T-helper 17 cell (primary cell): ENCODE data around the gene MTX3. TPM values are rescaled to one million over a fixed set of nuclear protein-coding genes. Genes with fewer than 3 reads are reported as not detected.

ENCODE experiments used
- ATAC-seq: fragments of 150-1000 bp; cut with Tn5 transposase; 2 replicates; pipeline ENCODE4 v1.10.0; 2021; ENCODE audit warnings: mild to moderate bottlenecking, moderate library complexity
- DNase-seq, 3 donors: peaks; one replicate each; pipeline versions ENCODE4 v3.0.0 to v3.0.0-alpha.2; 2020 to 2021
- H3K9me3 ChIP-seq: one replicate; pipeline ENCODE4 v1.7.0; 2013; ENCODE audit warnings: low read length, mild to moderate bottlenecking; ENCODE audit not compliant: control insufficient read depth, poor library complexity, severe bottlenecking
- H3K27ac Mint-ChIP-seq: one replicate; pipeline ENCODE4 v1.8.0; 2022; ENCODE audit warnings: mild to moderate bottlenecking, moderate library complexity, mixed read lengths
- H3K27me3 Mint-ChIP-seq: one replicate; pipeline ENCODE4 v1.8.0; 2022; ENCODE audit warnings: mixed read lengths
- H3K36me3 Mint-ChIP-seq: one replicate; pipeline ENCODE4 v1.8.0; 2022; ENCODE audit warnings: low read depth, mixed read lengths
- H3K4me1 Mint-ChIP-seq: one replicate; pipeline ENCODE4 v1.8.0; 2022; ENCODE audit warnings: mild to moderate bottlenecking, mixed read lengths
- H3K4me3 Mint-ChIP-seq: one replicate; pipeline ENCODE4 v1.8.0; 2022; ENCODE audit warnings: mild to moderate bottlenecking, moderate library complexity, mixed read lengths
- total RNA-seq, 4 donors: library from RNA in 2 of 4; stranded (reverse) in 2 of 4; gene quantifications; one replicate each; pipeline ENCODE4 v1.2.3 and lab custom pipeline; 2022 to 2026

Gene MTX3
- total RNA-seq, 2 donors from 2014 or later = 19.7 to 24.3 TPM

DNA sequence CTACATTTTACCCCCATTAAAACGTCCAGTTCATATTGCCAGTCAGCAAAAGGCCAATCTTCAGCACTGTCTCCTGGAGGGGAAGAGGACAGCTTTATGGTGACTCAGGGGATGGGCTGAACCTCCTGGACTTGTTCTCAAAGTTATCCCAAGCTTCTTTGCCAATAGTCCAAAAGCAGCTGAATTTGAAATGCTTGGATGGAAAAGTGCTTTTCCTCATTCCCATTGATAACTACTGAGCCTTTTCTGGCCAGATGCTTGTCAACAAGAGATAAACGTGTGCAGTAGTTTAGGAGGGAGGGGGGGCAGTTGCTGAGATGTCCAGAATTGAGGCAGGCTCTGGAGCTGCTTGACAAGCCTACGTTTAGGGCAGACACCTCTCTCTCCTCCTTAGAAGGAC is 43.5 kb downstream of the MTX3 start:
- no peak overlapping the region for H3K4me3 Mint-ChIP-seq
- no peak for DNase-seq
- no peaks in the 10 kb centered on the region for H3K36me3 Mint-ChIP-seq
- ATAC-seq = no peak
- no peaks in the 10 kb centered on the region for H3K9me3 ChIP-seq
- no peak overlapping the region for H3K27ac Mint-ChIP-seq
- H3K4me1 Mint-ChIP-seq = peaks cover 4% of the 10 kb centered on the region
- H3K27me3 Mint-ChIP-seq = peaks cover 13% of the 10 kb centered on the region

DNA sequence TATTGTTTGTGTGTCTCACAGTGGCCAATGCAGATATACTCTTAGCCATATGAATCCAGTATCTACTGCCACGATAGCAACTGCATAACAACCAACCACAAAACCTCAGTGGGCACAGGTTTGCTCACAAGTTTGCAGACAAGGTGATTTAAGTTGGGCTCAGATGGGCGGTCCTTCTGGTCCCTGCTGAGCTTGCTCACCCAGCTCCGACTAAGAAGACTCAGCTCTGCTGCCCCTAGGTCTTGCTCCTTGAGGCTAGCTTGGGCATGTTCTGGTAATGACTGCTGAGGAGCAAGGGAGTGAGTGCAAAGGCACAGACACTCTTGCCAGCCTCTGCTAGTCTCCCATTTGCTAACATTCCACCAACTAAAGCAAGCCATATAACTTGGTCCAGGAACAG is 52.6 kb downstream of the MTX3 start:
- no peak overlapping the region for H3K27ac Mint-ChIP-seq
- DNase-seq (no peak), ATAC-seq (no peak)
- H3K9me3 ChIP-seq = no peaks in the 10 kb centered on the region
- no peaks in the 10 kb centered on the region for H3K4me1 Mint-ChIP-seq
- H3K27me3 Mint-ChIP-seq = peaks cover 14% of the 10 kb centered on the region
- H3K36me3 Mint-ChIP-seq = no peaks in the 10 kb centered on the region
- no peak overlapping the region for H3K4me3 Mint-ChIP-seq

DNA sequence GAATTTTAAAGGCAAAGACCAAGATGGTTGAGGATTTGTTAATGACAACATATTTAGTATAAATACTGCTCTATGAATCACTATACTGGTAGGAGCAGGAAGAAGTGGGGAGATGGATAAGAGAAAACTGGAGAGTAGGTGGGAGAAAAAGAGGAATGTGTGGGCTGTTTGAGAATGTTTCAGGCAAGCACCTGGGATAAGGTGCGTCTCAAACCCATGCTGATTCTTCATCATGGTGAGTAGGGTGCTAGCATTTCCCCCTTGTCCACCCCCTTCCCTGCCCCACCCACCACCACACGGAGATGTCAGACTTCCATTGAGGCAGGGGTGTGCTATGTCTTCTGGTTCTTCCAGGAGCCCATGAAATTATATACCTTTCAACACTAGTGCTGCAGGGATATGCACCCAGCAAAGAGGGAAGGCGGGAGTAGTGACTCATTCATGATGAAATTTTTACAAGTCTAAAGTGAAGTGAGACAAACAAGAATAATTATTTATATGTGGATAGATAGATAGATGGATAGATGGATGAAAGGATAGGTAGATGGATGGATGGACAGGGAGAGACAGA is 54.3 kb downstream of the MTX3 start:
- no peaks in the 10 kb centered on the region for H3K9me3 ChIP-seq
- ATAC-seq (no peak), DNase-seq (no peak)
- no peaks in the 10 kb centered on the region for H3K36me3 Mint-ChIP-seq
- no peak overlapping the region for H3K27ac Mint-ChIP-seq
- H3K4me3 Mint-ChIP-seq = no peak overlapping the region
- peaks cover 11% of the 10 kb centered on the region for H3K27me3 Mint-ChIP-seq
- no peaks in the 10 kb centered on the region for H3K4me1 Mint-ChIP-seq

DNA sequence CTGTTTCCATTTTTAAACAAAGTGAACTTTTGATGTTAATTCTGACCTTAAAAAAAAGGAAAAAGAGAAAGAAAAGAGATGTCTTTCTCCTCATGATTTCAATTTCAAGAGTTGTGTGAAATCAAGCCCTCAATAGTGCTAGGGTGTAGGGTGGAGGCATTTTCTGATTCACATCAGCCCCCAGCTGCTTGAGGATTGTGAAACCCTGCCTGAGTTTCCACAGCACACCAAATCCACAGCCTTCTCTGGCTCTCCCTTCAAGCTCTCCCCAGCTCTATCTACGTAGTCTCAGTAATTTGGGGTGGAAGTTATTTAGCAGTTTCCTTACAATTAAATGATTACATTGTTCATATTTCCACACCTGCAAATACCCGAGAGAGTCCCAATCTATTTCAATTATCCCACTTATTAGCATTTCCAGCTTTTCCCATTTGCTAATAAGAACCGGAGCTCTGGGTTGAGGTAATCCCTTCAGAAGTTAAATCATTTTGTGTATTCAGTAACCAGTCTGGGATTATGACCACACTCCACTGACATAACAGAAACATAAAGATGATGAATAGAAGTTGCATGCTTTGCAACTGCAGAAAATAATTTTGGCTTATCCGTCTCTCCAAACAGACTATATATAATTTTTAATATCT is 54.9 kb downstream of the MTX3 start:
- H3K4me1 Mint-ChIP-seq = no peaks in the 10 kb centered on the region
- no peak overlapping the region for H3K4me3 Mint-ChIP-seq
- H3K27me3 Mint-ChIP-seq = peaks cover 11% of the 10 kb centered on the region
- no peak overlapping the region for H3K27ac Mint-ChIP-seq
- ATAC-seq = no peak
- no peak for DNase-seq
- no peaks in the 10 kb centered on the region for H3K9me3 ChIP-seq
- H3K36me3 Mint-ChIP-seq = no peaks in the 10 kb centered on the region

DNA sequence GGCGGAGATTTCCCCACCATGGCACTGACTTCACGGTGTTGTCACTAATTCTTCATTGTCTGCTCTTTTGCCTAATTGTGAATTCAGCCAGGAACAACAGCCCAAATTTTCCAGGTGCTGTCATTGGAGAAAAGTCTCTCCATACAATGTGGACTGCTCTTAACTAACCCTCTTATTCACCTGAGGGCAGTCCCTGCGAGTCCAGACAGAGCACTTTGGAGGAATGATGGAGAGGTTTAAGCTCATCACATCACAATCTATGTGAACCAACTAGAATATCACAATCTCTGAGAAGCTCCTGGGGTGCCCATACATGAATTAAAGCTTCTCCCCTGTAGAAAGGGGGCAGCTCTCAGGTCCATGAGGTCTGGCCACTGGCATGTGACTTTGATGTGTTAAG is 56.4 kb downstream of the MTX3 start:
- no peak overlapping the region for H3K4me3 Mint-ChIP-seq
- no peaks in the 10 kb centered on the region for H3K9me3 ChIP-seq
- DNase-seq = no peak
- H3K27ac Mint-ChIP-seq = no peak overlapping the region
- H3K27me3 Mint-ChIP-seq = peaks cover 9% of the 10 kb centered on the region
- H3K36me3 Mint-ChIP-seq = no peaks in the 10 kb centered on the region
- no peak for ATAC-seq
- H3K4me1 Mint-ChIP-seq = no peaks in the 10 kb centered on the region

DNA sequence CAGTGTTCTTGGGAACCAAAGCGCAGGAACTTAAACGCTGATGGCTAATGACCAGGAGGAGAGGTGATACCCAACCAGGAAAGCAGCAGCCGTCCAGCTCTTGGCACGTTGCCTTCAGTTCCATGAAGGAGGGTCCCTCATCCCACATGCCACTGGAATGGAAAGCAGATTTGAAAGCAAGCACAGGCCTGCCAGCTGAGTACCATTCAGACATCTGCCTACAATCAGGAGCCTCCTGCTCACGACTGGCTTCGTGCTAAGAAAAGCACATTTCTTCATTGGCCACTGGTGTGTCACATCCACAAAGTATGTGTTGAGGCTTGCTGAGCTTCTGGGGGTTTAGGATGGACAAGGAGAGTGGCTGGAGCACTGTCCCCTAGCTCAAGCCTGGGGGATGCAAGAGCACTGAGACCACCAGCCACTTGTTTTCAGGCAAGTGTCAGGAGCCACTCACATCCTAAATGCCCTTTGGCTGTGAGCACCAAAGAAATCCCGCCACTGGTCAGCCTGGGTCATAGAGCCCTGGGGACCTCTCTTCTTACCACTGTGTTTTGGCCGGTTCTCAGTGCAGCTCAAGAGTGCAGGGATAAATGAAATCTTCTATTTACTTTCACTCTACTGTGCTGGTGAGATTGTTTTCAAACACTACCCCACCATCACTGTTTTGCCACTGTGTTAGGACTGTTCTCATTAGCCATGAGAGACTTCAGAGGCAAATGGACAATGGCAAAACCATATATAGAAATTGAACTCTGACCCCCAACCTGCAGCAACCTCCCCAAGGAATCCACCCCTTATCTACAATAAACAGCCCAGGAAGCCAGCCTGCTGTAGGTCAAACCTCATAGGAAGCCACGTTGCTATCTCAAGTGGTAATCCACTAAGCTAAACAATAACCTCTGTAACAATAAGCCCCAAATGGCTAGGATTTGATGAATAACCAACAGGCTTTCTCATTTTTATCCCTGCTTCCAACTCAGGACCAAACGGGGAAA is 58.3 kb downstream of the MTX3 start:
- DNase-seq (no peak), ATAC-seq (no peak)
- H3K4me1 Mint-ChIP-seq = no peaks in the 10 kb centered on the region
- no peaks in the 10 kb centered on the region for H3K36me3 Mint-ChIP-seq
- H3K27me3 Mint-ChIP-seq = peaks cover 5% of the 10 kb centered on the region
- no peak overlapping the region for H3K27ac Mint-ChIP-seq
- no peak overlapping the region for H3K4me3 Mint-ChIP-seq
- no peaks in the 10 kb centered on the region for H3K9me3 ChIP-seq

DNA sequence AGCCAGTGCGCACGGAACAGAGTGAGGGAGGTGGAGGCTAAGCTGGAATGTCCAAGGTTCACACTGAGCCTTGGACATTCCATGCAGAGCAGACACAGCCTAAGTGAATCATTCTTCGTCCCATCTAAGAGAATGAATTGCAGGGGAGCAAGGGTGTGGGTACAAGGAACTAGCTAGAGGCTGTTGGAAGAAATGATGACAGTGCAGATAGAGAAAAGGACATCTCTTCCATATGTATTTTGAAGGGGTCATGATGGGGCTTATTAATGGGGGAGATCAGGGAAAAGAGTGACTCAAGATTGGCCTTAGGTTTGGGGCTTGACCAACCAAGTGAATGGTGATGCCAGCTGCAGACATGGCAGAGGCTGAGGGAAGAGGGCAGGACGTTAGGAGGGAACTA is 59.2 kb downstream of the MTX3 start:
- DNase-seq = no peak
- H3K36me3 Mint-ChIP-seq = no peaks in the 10 kb centered on the region
- H3K4me1 Mint-ChIP-seq = no peaks in the 10 kb centered on the region

DNA sequence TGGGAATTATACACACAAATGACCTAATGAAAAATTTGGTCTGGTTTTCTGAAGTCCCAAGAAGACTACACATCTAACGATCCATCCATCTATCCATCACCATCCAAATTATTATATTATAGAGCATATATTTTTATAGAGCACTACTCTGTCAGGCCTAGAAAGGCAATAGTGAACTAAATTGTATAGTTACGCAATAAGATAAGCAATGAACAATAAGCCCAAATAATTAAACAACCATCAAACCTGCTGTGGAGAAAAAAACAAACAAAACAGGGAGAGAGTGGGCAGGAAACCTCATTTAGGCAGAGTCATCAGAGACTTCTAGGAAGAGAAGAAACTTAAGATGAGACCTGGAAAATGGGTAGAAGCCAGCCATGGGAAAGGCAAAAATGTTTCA is 59.7 kb downstream of the MTX3 start:
- Mint-ChIP-seq H3K27ac (no peak overlapping the region), H3K27me3 (peaks cover 4% of the 10 kb centered on the region), H3K4me3 (no peak overlapping the region), H3K36me3 (no peaks in the 10 kb centered on the region), H3K4me1 (no peaks in the 10 kb centered on the region)
- DNase-seq (no peak), ATAC-seq (no peak)
- no peaks in the 10 kb centered on the region for H3K9me3 ChIP-seq

More for the DNA sequence above, 59.2 kb downstream of the MTX3 start:
- Mint-ChIP-seq H3K4me3 (no peak overlapping the region), H3K27ac (no peak overlapping the region), H3K27me3 (peaks cover 4% of the 10 kb centered on the region)
- no peak for ATAC-seq
- H3K9me3 ChIP-seq = no peaks in the 10 kb centered on the region

DNA sequence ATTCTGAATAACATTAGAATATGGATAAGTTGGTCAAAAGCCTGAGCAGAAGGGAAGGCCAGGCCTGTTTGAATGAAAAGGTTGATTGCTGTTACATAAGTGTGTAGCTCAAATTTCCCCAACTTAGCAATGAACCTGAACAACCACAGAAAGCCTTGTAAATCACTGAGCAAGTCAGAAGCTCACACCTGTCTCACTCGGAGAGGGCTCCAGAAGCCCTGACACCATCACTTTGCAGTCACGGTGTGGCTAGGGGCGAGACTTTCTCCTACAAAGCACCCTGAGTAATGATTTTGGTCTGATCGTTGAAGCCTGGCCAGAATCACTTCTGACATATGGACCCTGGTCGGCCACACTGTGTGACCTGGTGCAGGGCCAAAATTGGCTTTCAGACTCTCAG is 62.0 kb downstream of the MTX3 start:
- no peak for ATAC-seq
- H3K4me3 Mint-ChIP-seq = no peak overlapping the region
- DNase-seq = no peak
- no peaks in the 10 kb centered on the region for H3K9me3 ChIP-seq
- no peaks in the 10 kb centered on the region for H3K4me1 Mint-ChIP-seq
- H3K36me3 Mint-ChIP-seq = peaks cover 2% of the 10 kb centered on the region
- no peak overlapping the region for H3K27ac Mint-ChIP-seq
- H3K27me3 Mint-ChIP-seq = peaks cover 16% of the 10 kb centered on the region

Other genes starting within 250 kb of the MTX3 start
- gene THBS4, start 44.1 kb upstream of the MTX3 start, total RNA-seq = under 1 TPM; 0.21 to 0.94 TPM